GM18505 (cell line): Measurements from ENCODE around the gene PEX16.

Experiments used
- ATAC-seq: cut with Tn5 transposase; IDR thresholded peaks from one replicate; pipeline ENCODE4 v1.9.1; 2021; ENCODE audit not compliant: unreplicated experiment
- POLR2A ChIP-seq: IDR thresholded peaks from 4 replicates; pipeline ENCODE4 v1.6.1; 2011; ENCODE audit warnings: borderline replicate concordance; ENCODE audit not compliant: insufficient read depth, insufficient read length; ENCODE audit errors: extremely low read depth

The PEX16 gene

DNA sequence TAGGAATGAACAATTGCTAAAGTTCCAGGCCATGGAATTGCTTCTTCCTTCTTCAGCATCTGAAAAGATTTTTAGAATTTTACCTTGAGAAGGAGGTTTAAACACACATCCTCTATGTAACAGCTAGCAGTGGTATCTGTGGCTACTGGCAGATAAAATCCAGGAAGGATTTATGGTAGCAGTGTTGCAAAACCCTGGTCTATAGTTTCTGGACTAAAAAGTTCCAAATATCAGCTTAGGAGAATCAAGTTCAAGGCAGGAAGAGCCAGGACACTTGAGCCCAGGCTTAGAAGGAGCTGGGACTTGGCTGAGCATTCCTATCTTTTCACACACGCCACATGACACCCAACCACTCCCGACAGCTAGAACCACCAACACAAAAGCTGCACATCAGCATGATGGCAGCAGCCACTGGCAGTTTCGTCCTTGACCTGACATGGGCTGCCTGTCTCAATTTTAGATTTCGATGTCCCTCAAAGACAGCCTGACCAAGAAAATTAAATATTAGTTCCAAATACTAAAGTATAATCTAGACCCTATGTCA is 18.9 kb upstream of the PEX16 start:
- TF ChIP-seq POLR2A: no peak
- ATAC-seq: no peak

GRCh38 chr11:45935349-45936064 is 17.8 kb upstream of the PEX16 start:
- TF ChIP-seq POLR2A: no peak
- ATAC-seq: no peak

GRCh38 chr11:45934580-45935318 is 17.1 kb upstream of the PEX16 start:
- ATAC-seq: no peak
- no peak for TF ChIP-seq POLR2A

GRCh38 chr11:45933846-45934579 is 16.3 kb upstream of the PEX16 start:
- no peak for TF ChIP-seq POLR2A
- no peak for ATAC-seq

GRCh38 chr11:45933131-45933831 is 15.6 kb upstream of the PEX16 start:
- ATAC-seq: no peak
- TF ChIP-seq POLR2A: no peak

GRCh38 chr11:45932217-45932616 is 14.5 kb upstream of the PEX16 start:
- no peak for ATAC-seq
- TF ChIP-seq POLR2A: no peak

DNA sequence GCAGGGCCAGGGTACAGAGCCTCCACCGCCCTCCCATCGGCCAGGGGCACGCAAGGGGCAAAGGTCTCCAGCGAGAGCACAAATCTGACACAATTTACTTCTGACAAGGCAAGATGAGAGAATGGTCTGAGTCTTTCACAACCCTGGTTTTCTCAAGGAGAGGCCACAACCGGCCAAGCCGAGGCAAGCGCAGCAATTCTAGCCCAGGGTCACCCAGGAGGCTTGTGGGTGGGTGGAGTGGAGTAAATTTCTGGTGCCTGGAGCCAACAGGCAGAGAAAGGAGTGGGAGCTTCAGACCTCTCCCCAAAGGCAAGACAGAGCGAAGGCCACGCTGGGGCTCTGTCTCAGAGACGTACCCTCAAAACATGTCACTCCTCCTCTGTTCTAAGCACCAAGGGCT is 14.1 kb upstream of the PEX16 start:
- TF ChIP-seq POLR2A: no peak
- ATAC-seq: no peak

DNA sequence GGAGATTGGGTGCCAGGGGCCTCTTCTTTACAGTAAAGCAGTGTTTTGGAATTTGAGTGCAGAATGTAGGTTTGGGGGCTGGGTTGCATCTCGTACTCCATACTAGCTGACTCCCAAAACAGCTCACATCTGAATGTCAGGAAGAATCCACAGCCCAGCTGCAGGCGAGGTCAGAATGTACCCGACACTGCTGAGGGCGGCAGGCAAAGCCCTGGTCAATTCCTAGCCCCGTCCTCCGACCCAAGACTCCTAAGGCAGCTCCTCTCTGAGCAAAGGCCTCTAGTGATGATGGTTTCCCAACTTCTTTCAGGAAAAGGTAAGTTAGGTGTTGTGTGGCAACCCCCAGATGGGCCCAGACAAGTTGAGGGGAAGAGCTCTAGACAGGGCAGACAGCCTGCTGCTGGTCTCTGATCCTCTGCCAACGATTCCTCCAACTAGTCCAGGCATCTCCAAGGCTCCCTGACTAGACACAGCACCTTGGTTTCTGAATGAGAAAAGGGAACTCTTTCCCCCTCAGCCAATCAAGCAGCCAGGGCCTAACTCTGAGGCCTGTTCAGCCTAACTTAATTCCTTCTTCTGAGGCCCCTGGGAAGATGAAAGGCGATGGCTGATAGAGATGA is 13.4 kb upstream of the PEX16 start:
- TF ChIP-seq POLR2A: no peak

DNA sequence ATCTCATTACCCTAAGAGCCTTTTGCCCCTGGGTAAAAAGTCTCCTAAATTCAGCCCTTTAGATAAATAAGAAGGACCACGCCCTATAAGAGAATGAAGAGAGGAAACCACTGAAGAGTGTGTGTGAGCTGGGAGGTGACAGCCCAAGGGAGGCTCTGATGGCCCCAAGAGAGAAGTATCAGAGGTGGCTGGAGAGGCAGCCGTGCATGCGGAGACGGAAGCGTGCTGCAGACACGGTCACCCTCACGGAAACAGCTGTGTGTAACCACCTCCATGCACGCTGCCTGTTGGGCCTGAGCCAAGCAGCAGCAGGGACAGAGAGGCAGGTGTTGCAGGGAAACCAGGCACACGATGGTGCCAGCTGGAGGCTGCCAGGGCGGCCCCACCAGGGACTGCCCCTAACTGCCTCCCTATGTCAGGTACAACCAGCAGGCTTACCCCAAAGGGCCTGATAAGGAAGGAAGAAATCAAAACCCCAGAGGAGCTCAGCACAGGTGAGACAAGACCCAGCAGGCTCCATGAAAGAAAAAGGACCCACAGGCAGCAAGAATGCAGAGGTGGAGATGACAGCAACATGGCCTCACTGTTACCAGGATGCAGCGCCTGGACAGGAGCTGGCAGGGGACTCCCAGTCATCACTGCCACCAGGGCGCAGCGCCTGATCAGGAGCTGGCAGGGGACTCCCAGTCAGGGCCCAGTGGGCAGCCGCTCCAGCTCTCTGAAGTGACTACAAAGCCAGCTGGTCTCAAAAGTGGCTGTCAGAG is 12.5 kb upstream of the PEX16 start:
- ATAC-seq: peak; percentile 86
- TF ChIP-seq POLR2A: no peak

More for the DNA sequence above, 13.4 kb upstream of the PEX16 start:
- no peak for ATAC-seq

GRCh38 chr11:45929486-45930030 is 11.9 kb upstream of the PEX16 start:
- ATAC-seq: peak; percentile 13
- TF ChIP-seq POLR2A: no peak

- TF ChIP-seq POLR2A: no peak
- ATAC-seq: no peak
These were observed 11.0 kb upstream of the PEX16 start for GRCh38 chr11:45928535-45929215.
